DMS53 treated with DMSO at 0.1 percent for 48 hours (cell line): Measurements from ENCODE around the gene RPP14.
"Not testable (repeated sequence)": the region's sequence is repeated elsewhere in the genome, so short reads cannot be mapped to it uniquely, and the experiment has no call there.

Source experiments
- DNase-seq: peaks from one replicate; lab custom pipeline; 2025; ENCODE audit not compliant: unreplicated experiment; lab: John Stamatoyannopoulos, UW

Gene RPP14

DNA sequence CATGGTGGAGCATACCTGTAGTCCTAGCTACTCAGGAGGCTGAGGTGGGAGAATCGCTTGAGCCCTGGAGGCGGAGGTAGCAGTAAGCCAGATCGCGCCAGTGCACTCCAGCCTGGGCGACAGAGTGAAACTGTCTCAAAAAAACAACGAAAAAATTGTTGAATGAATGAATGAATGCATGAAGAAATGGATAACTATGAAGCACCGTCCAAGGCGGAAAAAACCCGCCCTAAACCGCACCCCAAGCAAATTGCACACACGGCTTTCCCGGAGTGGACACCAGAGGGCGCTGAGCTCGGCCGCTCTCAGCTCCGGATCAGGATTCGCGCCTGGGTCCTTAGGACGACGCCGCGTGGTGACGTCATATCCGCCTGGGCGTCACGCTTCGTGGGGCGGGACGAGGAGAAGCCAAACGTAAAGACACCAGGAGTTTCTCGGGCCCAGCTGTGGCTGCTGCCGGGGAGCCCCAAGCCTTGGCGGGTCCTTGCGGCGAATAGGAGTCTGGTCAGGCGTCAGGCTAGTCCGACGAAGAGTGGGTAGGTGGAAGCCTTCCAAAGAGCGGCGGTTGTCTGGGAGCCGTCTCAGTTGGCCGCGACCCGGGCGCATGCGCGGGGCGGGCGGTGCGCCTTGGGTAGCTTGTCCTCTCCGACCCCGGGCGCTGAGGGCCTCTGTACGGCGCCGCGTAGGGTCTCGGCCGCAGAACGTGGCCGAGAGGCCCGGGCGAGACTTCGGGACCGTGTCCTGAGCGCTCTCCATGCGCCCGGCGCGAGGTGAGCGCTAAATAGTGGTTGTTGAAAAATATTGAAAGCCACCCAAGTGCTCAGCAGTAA is at the start of gene RPP14, which contains the start of gene HTD2:
RPP14 (plus strand) TSS at position 364 of the 830 bp plus-strand sequence. CDS start 4,085 bp downstream, outside the sequence.
HTD2 (plus strand) TSS at position 639 of the 830 bp plus-strand sequence. CDS start 11,094 bp downstream, outside the sequence.
- DNase-seq = peak; percentile 36

GRCh38 chr3:58256511-58256910 is 49.5 kb upstream of the RPP14 start:
- DNase-seq = no peak

GRCh38 chr3:58258392-58259055 is 47.5 kb upstream of the RPP14 start:
- no peak for DNase-seq

DNA sequence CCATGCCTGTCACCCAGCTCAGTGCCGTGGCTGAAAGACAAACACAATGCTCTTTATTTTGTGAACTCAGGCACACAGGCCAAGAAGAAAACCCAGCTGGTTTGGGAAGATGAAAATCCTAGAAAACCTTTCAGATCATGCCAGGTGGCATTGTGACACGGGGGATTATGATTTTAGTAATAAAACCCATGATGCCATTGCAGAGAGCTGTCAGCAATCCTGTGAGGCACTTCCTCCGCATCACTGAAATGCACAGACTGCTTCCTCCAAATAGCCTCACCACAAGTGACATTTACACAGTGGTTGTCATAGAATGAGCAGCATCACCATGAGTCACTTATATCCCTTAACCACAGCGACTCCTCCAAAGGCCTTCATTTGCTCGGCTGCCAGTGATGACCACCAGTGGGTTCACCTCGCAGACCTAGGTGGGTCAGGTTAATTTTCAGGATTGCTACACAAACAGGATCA is 45.7 kb upstream of the RPP14 start:
- DNase-seq = no peak

- no peak for DNase-seq
These were observed 45.3 kb upstream of the RPP14 start for GRCh38 chr3:58260733-58261132.

- DNase-seq = no peak
These were observed 43.9 kb upstream of the RPP14 start for GRCh38 chr3:58261954-58262666.

DNA sequence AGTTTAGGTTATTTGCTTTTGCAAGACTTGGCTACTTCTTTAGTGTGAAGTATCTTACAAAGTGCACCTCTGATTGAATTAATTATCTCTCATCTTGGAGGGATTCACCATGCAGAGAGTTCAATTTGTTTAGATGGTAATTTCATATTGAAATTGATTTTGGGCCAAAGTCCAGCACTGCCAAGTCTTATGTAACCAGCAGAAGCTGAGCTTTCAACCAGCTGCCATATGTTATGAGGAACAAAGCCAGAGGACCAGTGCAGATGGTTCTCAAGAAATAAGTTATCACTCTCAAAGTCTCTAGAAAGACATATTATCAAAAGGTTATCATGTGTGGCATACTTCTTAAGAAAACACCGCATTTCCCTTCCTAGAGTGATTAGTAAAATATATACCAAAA is 39.5 kb upstream of the RPP14 start:
- no peak for DNase-seq

DNA sequence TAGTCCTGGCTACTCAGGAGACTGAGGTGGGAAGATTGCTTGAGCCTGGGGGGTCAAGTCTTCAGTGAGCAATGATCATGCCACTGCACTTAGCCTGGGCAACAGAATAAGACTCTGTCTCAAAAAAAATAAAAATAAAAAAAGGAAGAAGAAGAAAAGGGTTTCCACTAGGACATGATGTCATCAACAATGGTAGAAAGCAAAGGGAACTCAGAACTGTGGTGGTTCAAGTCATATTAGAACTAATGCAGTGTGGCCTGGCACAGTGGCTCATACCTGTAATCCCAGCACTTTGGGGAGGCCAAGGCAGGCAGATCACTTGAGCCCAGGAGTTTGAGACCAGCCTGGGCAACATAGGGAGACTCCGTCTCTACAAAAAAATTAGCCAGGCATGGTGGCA is 38.5 kb upstream of the RPP14 start:
- DNase-seq = not testable (repeated sequence)

DNA sequence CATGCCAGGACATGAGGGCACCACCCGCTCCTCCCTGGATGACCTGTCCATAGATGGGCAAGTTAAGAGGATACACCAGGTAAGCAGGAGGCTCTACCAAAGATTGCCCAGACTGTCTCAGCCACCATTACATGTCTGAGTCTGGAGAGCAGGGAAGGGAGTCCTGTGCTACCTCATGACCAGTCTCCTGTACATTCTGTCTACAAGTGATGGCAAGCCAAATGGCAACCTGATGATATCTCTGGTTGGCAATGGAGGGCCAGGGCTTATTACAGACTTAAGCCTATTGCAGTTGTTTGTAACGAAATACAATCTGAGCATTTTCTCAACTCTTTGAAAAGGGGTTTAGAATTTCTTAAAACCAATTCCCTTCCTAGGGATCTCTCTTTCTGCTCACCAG is 36.7 kb upstream of the RPP14 start:
- no peak for DNase-seq

DNA sequence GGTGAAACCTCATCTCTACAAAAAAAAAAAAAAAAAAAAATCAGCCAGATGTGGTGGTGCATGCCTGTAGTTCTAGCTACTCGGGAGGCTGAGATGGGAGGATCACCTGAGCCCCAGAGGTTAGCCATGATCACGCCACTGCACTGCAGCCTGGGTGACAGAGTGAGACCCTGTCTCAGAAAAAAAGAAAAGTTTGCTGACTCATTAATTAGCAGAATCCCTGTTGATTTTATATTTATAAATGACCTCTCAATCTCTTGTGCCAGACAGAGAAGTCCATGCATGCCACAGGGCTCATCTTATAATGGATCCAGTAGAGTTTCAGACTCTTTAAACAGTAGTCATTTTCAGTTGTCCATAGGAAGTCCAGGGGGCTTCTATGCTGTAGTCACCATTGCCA is 35.6 kb upstream of the RPP14 start:
- no peak for DNase-seq

DNA sequence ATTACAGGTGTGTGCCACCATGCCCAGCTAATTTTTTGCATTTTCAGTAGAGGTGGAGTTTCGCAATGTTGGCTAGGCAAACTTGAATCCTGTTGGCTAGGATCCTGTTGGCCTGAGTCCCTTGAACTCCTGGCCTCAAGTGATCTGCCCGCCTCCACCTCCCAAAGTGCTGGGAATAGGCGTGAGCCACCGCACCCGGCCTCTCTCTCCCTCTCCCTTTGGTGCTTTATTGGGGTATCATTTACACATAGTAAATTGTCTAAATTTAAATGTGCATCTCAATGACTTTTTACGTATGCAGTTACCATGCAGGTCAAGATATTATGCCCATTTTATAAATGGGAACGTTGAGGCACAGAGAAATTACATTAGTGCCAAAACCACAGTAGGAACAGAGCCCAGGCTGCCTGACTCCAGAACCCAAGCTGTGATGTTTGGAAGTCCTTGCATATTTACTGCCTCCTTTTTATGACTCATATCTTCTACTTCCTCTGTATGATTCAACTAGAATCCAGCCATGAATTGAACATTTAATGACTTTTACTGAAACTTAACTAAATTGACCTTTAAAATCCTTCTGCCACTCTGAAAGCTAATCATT is 34.0 kb upstream of the RPP14 start:
- no peak for DNase-seq

GRCh38 chr3:58272891-58273290 is 33.2 kb upstream of the RPP14 start:
- DNase-seq = no peak

- not testable (repeated sequence) for DNase-seq
These were observed 32.7 kb upstream of the RPP14 start for GRCh38 chr3:58273362-58273761.

DNA sequence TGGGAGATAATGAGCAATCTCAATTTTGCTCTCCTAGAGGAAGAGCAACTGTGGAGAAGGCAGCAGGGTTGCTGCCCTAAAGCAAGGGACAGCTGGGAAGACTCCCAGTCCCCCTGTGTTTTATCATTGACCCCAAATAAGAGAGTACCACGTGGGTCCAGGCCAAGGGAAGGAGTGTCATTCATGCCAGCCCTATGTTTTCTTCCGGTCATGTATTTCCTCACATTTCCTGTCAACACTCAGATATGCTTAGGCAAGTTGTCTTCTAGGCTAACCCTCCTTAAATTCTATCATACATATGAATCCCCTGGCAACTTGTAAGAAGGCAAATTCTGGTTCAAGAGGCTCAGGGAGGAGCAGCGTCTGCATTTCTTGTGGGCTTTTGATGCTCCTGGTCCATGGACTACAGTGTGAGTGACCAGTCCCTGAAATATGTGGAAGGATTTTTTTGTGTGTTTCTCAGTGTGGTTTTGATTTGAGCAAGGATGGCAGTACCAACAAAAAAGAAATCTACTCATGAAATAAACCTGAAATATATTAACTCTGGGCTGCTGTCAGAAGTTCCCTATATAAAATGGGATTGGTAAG is 31.9 kb upstream of the RPP14 start:
- no peak for DNase-seq

DNA sequence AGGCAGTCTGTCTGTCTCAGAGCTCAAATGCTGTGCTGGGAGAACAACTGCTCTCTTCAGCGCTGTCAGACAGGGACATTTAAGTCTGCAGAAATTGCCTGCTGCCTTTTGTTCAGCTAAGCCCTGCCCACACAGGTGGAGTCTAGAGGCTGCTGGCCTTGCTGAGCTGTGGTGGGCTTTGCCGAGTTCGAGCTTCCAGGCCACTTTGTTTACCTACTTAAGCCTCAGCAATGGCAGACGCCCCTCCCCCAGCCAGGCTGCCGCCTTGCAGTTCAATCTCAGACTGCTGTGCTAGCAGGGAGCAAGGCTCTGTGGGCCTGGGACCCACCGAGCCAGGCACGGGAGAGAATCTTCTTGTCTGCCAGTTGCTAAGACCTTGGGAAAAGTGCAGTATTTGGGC is 25.0 kb upstream of the RPP14 start:
- no peak for DNase-seq

DNA sequence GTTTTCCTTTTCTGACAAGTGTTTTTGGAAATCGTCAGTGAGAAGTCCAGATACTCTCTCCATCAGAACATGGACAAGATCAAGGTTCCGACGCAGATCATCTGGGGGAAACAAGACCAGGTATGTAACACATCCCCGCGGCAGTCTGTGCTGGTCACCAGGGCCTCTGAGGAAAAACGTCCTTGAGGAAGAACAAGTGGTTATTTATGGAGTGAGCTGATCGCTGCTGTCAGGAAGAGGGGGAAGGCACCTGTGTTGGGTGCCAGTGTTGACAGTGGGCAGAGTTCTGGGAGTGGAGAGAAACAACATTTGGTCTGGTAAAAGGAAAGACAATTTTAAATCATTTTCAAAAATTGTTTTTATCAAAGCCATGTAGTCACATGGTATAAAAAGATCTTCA is 20.7 kb upstream of the RPP14 start:
- no peak for DNase-seq

DNA sequence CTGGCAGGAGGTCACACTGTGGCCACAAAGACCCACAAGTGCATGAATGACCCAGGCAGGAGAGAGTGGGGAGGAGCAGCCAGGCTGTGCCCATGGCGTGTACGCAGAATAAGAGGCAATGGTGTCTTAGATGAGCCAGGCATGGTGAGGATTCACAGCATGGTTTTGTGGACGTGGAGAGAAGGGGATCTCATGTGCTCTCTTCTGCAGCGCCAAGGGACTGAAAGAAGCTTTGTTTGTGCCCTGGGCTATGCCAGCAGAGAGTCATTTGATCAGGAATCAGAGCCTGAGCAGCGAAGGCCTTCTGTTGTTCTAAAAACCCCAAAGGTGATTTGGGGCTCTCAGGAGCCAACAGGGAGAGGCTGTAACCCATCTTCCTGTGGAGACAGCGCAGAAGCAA is 18.7 kb upstream of the RPP14 start:
- no peak for DNase-seq

DNA sequence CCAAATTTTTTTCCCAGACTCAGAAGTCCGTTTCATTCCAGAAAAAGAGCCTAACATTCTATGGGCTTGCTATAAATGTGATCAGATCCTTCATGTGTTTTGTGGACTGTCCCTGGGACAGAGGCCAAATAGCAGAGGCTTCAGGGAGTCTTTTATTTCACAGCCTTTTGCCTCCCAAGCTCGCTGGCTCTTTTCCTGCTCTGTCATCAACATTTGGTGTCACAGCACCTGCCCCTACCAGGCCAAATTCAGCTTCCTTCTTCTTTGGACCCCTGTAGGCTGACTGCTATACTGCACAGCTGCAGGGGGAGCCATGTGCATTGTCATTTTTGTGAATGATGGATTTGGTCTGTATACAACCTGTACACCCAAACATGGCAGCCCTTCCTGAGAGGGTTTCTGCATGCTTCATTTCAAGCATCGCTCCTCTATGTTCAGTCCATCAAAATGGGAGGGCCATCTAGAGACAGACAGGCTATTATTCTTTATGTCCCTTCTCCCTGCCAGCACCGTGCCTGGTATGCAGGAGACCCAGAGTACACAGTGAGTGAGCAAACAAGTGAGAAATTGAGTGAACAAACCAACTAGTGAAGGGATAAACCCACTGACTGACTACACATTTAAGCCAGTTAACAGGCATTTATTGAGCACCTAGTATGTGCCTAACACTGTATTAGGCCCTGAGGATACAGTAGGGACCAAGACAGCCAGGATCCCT is 17.9 kb upstream of the RPP14 start:
- DNase-seq = no peak

- DNase-seq = not testable (repeated sequence)
These were observed 17.0 kb upstream of the RPP14 start for GRCh38 chr3:58288964-58289613.

- not testable (repeated sequence) for DNase-seq
These were observed 15.6 kb upstream of the RPP14 start for GRCh38 chr3:58290446-58290845.
